SHP77 treated with DMSO at 0.1 percent for 48 hours (cell line): ENCODE results near the gene RCAN2.
"Not testable (repeated sequence)": the region's sequence is repeated elsewhere in the genome, so short reads cannot be mapped to it uniquely, and the experiment has no call there.

Experiments used
- DNase-seq: peaks from one replicate; lab custom pipeline; 2025; lab: John Stamatoyannopoulos, UW

Gene RCAN2

DNA sequence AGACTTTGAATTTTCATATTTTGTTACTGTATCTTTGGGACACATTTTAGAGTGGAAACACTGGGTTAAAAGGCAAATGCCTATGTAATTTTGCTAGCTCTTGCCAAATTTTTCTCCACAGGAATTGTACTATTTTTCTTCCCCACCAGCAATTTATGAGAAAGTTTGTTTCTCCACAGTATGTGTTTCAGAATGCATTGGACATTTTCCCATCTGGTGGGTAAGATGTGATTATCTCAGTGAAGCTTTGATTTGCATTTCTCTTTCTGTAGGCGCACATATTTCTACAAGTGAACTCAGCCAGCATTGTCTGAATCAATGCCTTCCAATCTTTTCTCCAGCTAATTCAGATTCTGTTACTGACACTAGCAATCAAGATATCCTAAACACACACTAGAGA, 157.8 kb downstream of the RCAN2 start:
- no peak for DNase-seq

DNA sequence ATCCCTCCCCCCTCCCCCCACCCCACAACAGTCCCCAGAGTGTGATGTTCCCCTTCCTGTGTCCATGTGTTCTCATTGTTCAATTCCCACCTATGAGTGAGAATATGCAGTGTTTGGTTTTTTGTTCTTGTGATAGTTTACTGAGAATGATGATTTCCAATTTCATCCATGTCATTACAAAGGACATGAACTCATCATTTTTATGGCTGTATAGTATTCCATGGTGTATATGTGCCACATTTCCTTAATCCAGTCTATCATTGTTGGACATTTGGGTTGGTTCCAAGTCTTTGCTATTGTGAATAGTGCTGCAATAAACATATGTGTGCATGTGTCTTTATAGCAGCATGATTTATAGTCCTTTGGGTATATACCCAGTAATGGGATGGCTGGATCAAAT, 158.8 kb downstream of the RCAN2 start:
- DNase-seq, result not testable (repeated sequence)

DNA sequence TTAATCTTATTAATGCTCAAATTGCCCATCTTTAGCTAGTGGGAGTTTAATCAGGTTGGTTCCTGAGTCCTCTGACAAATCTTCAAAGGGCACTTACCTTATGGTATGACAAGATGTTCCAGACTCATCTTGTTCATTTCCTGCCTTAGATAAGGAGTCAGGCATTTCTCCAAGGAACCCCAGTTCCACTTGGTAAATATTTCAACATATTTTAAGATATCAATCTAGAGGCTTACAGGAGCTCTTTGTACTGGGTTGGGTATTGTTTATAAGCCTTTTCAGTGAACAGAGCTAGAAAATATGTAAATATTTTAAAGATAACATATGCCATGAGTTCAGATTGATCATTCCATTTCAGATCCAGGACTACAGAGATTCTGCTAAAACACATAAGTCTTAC, 159.8 kb downstream of the RCAN2 start:
- DNase-seq, result no peak

DNA sequence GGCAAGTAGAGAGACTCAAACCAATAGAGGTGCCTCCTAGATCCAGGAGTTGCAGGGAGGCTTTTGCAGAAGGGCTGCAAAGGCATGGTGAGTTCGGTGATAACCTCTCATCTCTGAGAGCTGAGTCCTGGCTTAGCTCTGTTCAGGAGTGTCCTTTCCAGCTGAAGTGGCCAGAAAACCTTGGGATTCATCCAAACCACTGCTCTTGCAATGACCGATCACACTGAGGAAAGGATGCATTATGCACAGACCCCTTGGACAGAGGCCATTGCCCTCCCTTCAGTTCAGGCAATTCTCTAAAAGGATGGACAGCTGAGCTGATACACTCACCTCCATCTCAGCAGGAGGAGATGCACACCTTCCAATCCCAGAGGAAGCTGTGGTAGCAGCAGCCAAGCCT, 161.7 kb downstream of the RCAN2 start:
- DNase-seq, result no peak

DNA sequence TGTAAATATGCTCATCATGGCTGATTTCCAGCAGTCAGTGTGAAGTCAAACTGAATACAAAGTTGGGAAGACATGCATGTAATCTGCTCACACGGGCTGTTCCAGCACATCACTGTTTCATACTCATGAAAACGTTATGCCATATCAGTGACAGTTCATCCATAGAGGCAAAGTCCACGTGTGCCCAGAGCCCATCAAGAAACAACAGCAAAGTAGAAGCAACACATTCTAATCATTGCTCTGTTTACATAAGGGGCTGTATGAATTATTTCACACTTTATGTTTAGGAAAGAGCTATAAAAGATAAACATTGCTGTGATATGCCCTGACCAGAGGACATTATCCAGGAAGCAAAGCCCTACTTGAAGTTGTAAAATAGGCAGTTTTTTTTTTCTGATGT, 163.5 kb downstream of the RCAN2 start:
- no peak for DNase-seq

DNA sequence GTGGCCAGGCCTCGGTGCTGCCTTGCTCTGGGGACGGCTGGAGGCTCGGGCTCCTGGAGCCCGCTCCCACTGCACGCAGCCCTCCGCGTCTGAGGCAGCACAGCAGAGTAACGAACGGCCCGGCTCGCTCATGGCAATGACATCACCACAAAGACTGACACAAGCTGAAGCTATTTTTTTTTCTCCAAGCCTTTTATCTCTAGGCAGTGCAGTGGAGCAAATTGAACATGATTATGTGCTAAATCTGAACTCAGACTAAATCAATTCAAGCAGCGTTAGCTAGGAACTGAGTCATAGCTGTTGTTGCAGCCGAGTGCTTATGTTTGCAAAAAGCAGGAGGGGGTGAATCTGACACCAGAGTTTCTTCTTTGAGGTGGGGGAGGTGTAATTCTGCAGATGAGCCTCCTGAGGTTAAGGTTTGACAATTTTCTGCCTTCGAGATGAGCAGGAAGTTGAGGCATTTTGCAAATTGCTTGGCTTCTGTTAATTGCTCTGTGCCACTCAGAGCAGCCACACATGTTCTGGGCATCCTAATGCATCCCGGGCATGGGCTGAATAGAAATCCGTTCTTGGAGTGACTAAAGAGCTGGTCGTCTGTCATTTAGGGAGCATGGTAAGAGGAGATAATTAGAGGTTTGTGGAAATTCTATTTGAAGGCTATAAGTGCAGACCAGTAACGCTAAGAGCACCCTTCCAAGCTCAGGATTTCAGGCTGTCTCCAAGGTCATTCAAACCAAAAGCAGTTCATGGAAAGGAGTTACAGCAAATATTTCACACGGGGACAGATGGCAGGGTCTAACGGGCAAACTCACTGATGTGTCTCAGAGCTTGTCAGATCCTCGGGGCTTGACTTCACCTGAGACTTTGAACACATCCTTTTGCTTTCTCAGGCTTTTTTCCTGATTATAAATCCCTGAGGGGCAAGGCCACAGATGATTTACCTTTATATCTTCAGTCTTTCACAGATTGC, 165.4 kb downstream of the RCAN2 start:
- DNase-seq, result no peak

DNA sequence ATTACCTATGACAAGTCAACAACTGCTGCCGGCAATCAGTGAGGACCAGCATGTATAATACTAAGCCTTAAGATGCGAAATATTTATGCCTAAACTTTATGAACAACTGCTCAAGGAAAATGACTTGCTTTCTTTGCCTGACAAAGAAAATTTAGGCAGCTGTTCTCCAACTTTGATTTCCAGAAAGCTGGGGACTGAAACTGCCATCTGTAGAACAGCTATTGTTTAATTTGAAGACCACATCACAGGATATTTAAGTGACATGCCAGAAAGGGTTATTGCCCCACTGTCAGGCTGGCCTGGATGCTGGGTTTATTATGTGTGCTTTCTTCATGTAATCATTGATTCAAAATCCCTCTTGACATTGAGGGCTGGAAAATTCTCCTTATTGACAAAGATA, 166.5 kb downstream of the RCAN2 start:
- DNase-seq, result no peak

DNA sequence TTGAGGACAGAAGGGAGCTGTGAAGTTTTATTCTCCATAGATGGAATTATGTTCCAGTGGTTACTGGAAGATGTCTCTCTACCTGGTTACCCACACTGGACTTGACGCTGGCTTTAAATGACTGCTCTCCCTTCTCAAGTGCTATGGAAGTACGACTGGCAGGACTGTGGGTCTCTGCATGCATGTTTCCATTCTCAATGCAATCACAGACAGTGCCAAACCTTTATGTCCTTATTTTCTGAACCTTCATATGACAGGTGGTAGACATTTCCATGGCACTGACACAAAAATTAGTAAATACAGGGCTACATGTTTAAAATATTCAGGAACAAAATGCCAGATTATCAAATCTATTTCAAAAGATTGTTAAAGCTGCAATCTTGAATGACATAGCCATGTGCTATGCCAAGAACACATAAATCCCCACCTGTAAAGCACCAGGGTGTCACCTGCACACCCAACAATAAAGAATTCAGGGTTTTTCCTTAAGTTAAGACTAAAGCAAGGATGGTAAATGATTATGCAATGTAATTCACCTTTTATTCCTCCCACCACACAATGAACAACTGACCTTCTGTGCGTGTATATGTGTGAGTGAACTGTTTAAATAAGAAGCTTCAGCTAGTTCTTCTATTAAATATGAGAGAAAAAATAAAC, 167.2 kb downstream of the RCAN2 start:
- no peak for DNase-seq

DNA sequence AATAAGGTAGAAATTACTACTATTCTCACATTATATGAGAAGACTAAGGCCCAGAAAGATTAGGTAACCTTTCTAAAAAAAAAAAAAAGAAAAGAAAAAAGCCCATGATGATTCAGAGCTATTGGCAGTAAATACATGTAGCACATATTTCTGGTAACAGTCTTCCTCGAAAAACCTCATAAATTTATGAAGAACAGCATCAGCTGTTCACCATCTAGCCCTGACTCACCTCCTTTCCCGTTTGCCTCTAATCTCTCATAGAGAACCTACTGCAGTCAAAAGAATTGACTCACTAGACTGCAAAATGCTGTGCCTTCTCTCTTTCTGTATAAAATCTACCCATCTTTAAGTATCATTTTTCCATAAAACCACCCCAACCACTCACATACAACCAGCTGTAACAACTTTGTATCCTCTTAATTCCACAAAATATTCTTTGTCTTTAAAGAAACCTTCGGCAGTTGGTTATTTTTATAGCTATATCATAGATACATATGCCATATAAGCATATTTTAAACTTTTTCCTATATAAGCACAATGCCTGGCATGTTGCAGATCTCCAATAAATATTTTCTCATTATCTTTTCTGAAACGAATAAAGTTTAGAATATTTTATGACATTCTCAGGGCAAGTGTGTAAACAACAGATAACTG, 167.8 kb downstream of the RCAN2 start:
- DNase-seq, result no peak

DNA sequence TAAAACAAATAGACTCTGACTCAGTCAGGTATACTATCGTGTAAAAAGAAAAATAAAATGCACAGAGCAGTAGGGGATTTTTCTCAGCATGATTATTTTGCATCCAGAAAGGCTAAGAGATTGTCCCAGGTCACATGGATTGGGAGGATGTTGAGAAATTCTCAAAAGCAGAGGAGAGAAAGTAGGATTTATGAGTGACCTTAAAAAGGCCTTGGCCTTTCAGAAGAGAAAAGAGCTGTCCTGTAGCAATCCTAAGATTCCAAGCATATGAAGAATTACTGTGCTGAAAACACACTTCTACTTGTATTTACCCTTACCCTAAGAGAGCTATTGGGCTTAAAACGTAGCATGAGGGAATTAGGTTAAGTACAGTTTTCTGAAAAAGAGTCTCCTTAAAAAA, 170.7 kb downstream of the RCAN2 start:
- DNase-seq, result no peak

DNA sequence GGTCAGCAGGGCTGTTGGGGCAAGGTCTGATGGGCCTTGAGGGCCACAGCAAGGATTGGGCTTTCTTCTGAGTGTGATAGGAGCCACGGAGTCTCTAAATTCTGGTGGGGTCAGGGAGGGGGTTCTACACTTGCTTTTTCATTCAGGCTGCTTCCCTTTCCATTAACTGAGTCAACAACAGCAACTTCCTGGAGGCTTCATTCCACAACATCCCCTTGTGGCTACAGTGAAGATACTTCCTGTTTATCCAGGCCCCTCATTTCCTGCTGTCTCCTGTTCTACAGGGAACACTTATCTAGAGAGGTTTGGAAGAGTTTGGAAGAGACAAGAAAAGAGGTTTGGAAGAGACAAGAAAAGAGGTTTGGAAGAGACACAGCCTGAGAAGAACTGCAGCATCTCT, 175.7 kb downstream of the RCAN2 start:
- no peak for DNase-seq

DNA sequence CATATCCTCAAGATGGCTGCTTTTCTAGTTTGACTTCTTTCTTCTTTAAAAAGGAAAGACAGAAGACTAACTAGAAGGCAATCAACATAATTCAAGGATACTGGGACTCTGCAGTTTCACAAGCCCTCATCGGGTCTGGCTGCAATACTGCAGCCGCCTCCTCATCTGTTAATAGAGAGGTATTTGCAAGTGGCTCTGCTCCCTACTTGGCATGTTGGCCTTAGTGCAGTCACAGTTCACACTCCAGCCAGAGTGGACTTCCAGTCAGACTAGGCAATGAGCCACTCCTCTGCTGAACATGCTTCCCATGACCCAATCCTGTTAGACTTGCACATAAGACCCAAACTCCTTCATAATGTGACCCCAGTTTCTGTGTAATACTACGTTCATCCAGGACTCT, 178.6 kb downstream of the RCAN2 start:
- DNase-seq, result no peak

DNA sequence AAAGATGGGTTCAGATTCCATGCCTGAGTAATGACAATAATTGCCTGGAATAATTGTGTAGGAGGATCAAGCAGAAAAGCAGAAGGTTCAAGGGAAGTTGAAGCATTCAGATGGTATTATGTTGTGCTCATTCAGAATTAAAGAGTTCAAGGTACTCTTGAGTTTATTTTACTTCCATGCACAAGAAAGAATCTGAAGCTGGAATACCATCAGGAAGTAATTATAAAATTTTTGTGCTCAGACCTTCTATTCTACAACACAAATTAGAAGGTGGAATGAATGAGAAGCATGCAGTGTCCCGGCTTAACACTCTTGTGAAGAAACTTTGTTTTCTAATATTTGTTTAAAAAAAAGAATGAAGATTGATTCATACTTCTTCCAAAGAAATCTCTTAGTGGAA, 181.1 kb downstream of the RCAN2 start:
- no peak for DNase-seq

DNA sequence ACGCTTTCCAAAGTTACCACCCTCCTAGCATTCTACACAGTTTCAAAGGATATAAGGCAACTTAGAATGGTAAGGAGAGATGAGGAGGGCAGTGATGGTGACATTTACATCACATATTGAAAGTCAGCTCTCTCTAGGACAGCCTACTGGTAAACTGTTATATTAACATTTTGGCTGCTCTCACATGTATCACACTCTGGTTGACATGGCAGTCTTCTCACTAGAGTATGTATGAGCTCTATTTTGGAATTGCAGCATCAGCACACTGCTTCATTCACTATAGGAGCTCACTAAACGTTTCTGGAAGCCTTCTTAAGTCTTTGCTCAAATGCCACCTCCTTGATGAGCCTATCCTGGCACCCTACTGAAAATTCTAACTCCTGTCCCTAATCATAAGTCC, 184.8 kb downstream of the RCAN2 start:
- no peak for DNase-seq

DNA sequence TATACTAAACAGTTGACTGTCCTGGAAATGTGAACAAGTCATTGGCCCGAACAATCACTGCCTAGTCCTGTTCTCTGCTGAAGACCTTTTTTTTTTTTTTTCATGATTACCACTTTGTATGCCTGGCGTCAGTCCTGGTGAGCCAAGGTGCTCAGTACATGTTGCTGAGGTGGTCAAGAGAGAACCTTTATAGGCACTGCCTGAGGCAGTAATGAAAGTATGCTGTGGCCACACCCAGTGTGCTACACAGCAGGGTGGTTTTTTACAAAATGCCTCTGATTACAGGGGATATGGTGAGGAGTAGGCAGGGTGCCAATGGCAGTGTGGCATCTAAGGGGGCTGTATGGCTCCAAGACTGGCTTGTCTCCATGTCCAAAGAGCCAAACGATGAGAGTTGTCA, 185.4 kb downstream of the RCAN2 start:
- DNase-seq, result no peak

DNA sequence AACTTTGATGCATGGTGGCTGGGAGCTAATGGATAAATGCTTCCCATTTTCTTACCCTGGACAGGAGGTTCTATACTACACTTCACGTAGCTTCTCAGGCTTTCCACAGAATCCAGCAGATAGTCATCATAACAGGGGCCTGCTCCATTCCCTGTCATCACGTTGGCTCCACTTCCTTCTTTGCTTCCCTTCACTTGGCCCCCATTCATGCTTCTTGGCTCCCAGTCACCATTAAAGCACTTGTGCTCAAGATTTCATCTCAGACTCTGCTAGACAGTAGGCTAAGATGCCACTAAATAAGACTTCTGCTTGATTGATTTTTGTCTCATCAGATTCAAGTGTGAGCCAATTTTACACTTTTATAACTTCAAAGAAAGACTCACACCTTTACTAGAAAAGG, 186.0 kb downstream of the RCAN2 start:
- no peak for DNase-seq

DNA sequence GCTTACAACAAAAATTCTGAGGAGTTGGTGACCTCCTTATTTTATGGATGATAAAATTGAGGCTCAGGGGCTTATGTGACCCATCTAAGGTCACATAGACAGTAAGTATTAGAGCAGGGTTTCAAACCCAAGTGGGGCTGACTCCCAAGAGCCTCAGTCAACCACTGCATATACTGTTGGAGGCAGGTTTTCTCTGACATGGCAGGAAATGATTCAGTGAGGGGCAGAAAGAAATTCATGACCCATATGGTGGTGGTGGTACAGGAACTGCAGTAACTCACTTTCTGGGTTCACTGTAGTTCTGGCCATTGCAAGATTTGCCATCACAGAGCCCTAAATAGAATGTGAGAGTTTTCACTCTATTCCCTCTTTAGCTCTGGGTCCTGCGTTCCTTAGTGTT, 188.4 kb downstream of the RCAN2 start:
- DNase-seq, result no peak

DNA sequence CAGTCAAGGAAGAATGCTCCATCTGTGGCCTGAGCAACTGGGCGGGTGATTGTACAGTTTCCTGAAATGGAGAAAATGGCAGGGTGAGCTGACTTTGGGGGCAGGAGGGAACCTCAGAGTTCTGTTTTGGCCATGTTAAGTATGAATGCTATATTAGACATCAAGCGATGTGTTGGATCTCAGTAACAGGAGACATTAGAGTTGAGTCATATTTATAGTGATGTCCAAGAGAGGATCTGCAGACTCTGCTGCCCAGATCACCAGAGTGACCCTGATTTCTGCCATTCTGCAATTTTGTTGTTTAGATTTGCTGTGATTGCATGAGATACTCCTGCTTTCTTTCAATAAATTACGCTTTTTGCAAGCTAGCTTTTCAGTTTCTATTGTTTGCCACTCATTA, 189.1 kb downstream of the RCAN2 start:
- DNase-seq, result no peak

DNA sequence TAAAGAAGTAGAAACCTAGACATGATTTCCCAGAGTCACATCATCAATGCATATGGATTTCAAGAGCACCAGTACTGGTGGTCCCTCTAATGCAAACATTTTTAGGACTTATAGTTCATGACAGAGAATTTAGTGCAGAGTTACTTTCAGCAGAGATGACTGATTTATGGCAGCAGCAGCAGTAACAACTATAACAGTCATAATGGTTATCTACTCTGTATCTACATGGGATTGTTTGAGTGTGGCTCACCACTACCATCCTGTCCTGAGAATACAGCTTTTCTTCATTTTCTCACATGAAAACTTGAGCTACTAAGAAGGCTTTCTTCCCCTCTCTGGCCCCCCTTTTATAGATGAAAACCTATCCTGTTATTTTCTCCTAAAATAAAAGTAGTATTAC, 192.0 kb downstream of the RCAN2 start:
- DNase-seq, result no peak

DNA sequence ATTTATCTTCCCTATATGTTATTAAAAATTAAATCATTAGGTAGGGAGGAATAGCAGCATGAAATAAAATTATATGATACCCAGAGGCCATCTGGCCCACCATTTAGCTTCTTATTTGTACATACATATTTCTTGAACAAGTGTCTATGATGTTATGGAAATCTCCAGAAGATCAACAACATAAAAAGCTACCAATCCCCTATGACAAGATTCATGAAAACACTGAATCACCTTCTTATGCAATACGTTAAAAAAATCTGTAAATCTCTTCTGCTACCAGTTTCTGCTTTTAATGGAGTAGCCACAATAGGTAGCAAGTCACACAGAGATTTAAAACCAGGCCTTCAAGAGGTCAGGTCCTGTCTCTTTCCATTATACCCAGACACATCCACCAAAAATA, 194.7 kb downstream of the RCAN2 start:
- no peak for DNase-seq

DNA sequence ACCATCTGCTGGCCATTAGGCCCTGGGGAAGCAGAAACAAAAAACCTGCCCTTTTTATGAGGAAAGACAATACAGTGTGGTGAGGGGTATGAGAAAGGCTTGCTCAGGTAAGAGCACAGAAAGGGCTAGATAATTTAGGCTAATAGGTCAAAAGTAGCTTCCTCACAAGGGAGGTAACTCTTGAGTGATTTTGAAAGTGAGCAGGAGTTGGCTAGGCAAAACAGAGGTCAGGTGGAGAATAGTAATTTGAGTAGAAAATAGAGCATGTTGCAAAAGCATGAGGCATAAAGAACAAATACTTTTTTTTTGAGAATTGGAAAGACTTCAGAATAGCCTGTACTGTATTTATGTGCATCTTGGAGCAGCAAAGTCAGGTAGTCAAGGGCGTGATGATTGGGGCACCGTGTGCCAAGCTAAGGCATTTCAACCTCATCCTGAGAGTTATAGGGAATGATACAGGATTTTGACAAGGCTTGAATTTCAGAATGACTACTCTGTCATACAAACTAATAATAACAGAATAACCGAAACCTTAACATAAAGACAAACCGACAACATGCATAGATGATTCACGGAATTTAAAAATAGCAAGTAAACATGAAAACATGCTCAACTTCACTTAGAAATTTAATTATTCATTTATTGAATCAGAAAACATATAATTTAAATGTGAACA, 197.5 kb downstream of the RCAN2 start:
- no peak for DNase-seq

DNA sequence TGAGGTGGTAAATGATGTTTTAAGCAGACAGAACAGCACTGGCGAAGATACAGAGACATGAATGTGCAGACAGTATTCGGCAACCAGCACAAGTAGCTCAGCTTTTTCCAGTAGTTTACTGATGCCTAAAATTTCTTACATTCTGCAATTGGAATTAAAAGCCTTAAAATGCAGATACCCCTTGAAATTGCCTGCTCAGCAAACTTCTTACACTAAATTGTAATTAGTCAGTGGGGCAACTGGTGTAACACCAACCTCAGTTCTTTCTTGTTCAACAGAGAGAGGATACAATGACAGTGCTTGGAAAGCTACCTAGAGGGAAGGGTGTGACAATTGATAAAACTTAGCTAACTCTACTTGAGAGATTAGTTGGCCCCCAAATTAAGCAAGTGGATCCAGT, 199.4 kb downstream of the RCAN2 start:
- DNase-seq, result no peak

DNA sequence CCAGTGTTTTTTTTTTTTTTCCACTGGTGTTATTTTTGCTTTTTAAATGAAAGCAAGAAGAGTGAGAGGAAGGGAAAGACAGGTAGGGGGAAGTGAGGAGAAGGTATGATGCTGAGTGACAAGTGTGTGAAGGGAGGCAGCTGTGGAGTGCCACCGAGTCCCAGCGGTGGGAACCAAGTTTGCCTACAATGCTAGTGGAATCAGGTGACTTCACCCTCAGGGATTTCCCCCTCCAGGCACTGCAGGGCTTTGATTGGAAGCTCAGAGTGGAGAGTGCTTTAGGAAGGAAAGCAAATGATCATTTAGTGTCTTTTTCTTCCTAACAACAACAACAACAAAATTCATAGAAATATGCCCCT, 200.0 kb downstream of the RCAN2 start:
- no peak for DNase-seq
